Measurements from ENCODE around the gene SMC2.

The SMC2 gene

GRCh38 chr9:104093647-104094533 lies at the start of gene SMC2:
Gene SMC2, plus strand, starts transcription at chr9:104094309. Its CDS starts 1,076 bp downstream, at chr9:104095385.
- peak within 1 kb of the TSS; percentile 99 for H3K27ac Mint-ChIP-seq
- H3K27me3 Mint-ChIP-seq (ENCODE audit: low read depth) = peaks cover 3% of the 10 kb centered on the region
- peaks cover 39% of the 10 kb centered on the region for H3K4me1 Mint-ChIP-seq (ENCODE audit: low read depth)
- no peaks in the 10 kb centered on the region for H3K9me3 Mint-ChIP-seq
- H3K36me3 Mint-ChIP-seq (ENCODE audit: low read depth) = peaks cover 28% of the 10 kb centered on the region
- DNase-seq (ENCODE audit: low spot score) = peak; percentile 91
- H3K4me3 Mint-ChIP-seq = peak within 1 kb of the TSS; percentile 98

DNA sequence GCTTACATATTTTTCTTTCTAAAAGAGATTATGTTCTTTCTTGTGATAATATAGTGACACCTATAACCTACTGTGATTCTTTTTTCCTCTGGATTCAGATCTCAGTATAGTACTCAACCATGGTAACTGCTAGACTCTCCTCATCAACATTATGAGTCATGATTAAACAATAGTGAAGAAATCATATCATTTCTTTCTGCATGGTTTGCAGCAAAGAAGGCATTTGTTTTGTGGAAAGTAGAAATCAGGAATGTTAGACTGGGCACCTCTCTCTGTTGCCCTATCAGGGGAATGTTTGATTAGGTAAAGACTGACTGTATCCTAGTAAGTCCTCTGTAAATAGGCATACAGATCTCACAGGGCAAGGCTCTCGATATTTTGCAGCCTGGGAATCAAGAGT lies 25.6 kb upstream of the SMC2 start:
- Mint-ChIP-seq H3K36me3 (ENCODE audit: low read depth) (no peaks in the 10 kb centered on the region), H3K4me3 (no peak overlapping the region)

DNA sequence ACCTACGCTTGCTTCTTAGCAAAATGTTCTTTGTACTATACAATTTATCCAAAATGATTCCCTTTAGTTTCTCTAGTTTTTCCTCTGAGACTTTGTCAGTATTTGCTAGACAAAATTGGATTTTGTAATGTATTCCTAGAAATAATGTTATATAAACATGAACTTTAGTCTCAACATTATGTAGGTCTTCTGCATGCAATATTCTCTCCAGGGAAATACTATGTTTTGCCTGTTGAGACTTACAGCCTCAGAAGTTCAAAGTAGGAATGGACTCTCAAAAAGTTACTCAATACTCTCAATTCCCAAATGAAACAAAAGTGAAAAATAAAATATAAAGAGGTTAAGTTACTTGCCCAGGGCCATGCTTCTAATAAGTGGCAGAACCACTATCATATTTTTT lies 24.8 kb upstream of the SMC2 start:
- Mint-ChIP-seq H3K27ac (no peak overlapping the region), H3K36me3 (ENCODE audit: low read depth) (no peaks in the 10 kb centered on the region), H3K4me1 (ENCODE audit: low read depth) (no peaks in the 10 kb centered on the region), H3K9me3 (no peaks in the 10 kb centered on the region), H3K4me3 (no peak overlapping the region), H3K27me3 (ENCODE audit: low read depth) (no peaks in the 10 kb centered on the region)
- no peak for DNase-seq (ENCODE audit: low spot score)

More for the DNA sequence above, 25.6 kb upstream of the SMC2 start:
- Mint-ChIP-seq H3K27me3 (ENCODE audit: low read depth) (no peaks in the 10 kb centered on the region), H3K27ac (no peak overlapping the region), H3K4me1 (ENCODE audit: low read depth) (no peaks in the 10 kb centered on the region), H3K9me3 (no peaks in the 10 kb centered on the region)
- no peak for DNase-seq (ENCODE audit: low spot score)

GRCh38 chr9:104071589-104071988 lies 22.5 kb upstream of the SMC2 start:
- no peaks in the 10 kb centered on the region for H3K36me3 Mint-ChIP-seq (ENCODE audit: low read depth)
- H3K9me3 Mint-ChIP-seq = no peaks in the 10 kb centered on the region
- no peaks in the 10 kb centered on the region for H3K27me3 Mint-ChIP-seq (ENCODE audit: low read depth)
- H3K27ac Mint-ChIP-seq = no peak overlapping the region
- no peak for DNase-seq (ENCODE audit: low spot score)
- no peaks in the 10 kb centered on the region for H3K4me1 Mint-ChIP-seq (ENCODE audit: low read depth)
- no peak overlapping the region for H3K4me3 Mint-ChIP-seq

DNA sequence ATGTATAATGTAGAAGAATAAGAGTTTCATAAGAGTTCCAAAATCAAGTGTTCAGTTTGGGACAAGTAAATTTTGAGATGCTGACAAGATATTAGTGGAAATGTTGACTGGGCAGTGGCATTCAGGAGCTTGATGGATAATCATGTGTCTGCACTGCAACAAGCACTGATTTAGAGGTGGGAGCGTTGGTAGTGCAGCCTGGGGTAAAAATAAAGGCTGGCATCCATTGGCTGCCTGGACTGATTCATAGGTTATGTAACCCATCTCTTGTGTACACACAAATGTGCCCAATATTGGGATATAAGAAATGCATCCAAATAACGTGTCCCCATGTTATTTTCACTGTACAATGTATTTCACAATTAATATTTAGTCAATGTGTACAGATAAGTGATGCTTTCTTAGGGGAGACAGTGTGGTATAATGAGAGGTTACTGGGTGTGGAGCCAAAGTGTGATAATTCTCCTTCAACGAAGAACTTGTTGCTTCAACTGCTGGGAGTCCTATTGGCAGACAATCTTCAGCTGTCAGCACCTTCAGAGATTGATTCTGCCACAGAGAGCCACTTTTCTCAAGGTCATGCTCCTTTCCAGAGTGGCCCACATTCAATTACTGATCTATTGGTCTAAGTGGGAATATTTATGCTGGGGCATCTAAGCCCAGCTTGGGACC lies 20.9 kb upstream of the SMC2 start:
- Mint-ChIP-seq H3K27ac (no peak overlapping the region), H3K4me1 (ENCODE audit: low read depth) (no peaks in the 10 kb centered on the region), H3K27me3 (ENCODE audit: low read depth) (peaks cover 5% of the 10 kb centered on the region), H3K36me3 (ENCODE audit: low read depth) (no peaks in the 10 kb centered on the region), H3K9me3 (no peaks in the 10 kb centered on the region), H3K4me3 (no peak overlapping the region)
- DNase-seq (ENCODE audit: low spot score) = no peak

DNA sequence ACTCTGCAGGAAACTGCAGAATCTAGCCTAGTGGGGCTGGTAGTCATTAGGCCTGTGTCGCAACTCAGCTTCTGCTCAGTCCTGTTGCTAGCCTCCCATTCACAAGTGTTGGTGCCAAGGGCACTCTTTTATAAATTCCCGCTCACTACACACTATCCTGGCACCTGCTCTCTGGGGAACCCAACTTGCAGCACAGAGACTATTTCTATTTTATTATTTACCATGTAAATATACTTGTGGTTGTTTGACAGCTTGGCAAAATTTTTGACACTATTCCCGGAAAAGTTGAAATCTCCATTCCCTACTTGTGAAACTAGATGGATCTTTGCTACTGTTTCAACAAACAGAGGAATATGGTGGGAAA lies 20.4 kb upstream of the SMC2 start:
- Mint-ChIP-seq H3K36me3 (ENCODE audit: low read depth) (no peaks in the 10 kb centered on the region), H3K27ac (no peak overlapping the region), H3K27me3 (ENCODE audit: low read depth) (peaks cover 7% of the 10 kb centered on the region), H3K4me3 (no peak overlapping the region), H3K4me1 (ENCODE audit: low read depth) (no peaks in the 10 kb centered on the region), H3K9me3 (no peaks in the 10 kb centered on the region)
- DNase-seq (ENCODE audit: low spot score) = no peak

DNA sequence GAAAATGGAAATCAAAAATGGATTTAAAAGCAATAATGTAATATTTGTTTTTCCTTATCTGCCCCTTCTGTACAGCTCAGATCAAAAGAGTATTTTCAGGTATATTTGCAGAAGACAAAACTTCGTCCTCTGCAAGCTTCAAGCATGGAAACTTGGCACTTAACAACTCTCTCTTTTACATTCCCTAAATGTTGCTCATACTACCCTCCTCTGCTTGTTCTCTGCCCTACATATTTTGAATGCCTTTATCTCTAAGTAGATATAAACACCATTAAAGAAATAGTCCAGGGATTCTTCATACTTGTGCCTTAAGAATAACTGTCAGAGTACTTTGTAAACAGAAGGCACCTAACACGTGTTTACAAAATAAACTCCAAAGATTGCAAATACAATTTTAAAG lies 19.2 kb upstream of the SMC2 start:
- Mint-ChIP-seq H3K36me3 (ENCODE audit: low read depth) (no peaks in the 10 kb centered on the region), H3K9me3 (no peaks in the 10 kb centered on the region), H3K4me3 (no peak overlapping the region), H3K27ac (no peak overlapping the region), H3K4me1 (ENCODE audit: low read depth) (no peaks in the 10 kb centered on the region), H3K27me3 (ENCODE audit: low read depth) (peaks cover 7% of the 10 kb centered on the region)
- no peak for DNase-seq (ENCODE audit: low spot score)

GRCh38 chr9:104075801-104076753 lies 18.0 kb upstream of the SMC2 start:
- no peak for DNase-seq (ENCODE audit: low spot score)

DNA sequence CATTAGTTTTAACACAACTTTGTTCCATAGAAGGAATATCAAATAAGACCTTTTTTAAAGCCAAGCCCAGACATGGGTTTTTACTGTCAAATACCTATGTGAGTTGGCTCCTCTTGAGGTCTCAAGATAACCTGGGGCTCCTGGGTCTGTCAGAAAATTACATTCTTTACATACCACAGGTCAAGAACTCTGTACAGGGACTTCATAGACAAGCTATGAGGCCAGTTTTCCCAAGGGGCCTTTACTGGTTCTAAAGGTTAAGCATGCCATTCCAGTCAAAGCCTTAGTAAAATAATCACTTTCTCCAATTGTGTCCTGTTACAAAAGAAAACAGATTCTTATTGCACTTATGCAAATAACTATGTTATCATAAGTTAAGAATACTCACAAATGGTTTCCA lies 15.5 kb upstream of the SMC2 start:
- no peak overlapping the region for H3K4me3 Mint-ChIP-seq
- no peak overlapping the region for H3K27ac Mint-ChIP-seq
- peaks cover 1% of the 10 kb centered on the region for H3K36me3 Mint-ChIP-seq (ENCODE audit: low read depth)
- DNase-seq (ENCODE audit: low spot score) = no peak
- H3K9me3 Mint-ChIP-seq = peaks cover 14% of the 10 kb centered on the region
- peaks cover 7% of the 10 kb centered on the region for H3K27me3 Mint-ChIP-seq (ENCODE audit: low read depth)
- no peaks in the 10 kb centered on the region for H3K4me1 Mint-ChIP-seq (ENCODE audit: low read depth)

More at GRCh38 chr9:104075801-104076753, 18.0 kb upstream of the SMC2 start:
- Mint-ChIP-seq H3K36me3 (ENCODE audit: low read depth) (no peaks in the 10 kb centered on the region), H3K4me3 (no peak overlapping the region), H3K27me3 (ENCODE audit: low read depth) (peaks cover 7% of the 10 kb centered on the region), H3K27ac (no peak overlapping the region), H3K9me3 (peaks cover 1% of the 10 kb centered on the region), H3K4me1 (ENCODE audit: low read depth) (no peaks in the 10 kb centered on the region)

DNA sequence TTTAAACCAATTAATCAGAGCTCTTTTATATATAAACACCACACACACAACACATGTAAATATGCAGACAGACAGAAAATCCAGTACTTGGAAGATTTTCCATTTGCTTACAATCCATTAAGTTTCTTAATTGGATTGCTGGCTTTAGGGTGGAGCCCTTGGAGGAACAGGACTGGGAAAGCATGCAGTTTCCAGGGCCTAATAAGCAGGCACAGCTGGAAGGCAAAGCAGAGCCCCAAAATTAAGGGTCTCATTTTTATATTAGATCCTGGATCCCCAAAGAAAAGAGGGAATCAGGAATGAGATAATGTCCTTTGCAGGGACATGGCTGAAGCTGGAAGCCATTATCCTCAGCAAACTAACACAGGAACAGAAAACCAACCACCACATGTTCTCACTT lies 13.1 kb upstream of the SMC2 start:
- Mint-ChIP-seq H3K36me3 (ENCODE audit: low read depth) (peaks cover 1% of the 10 kb centered on the region), H3K4me3 (no peak overlapping the region), H3K4me1 (ENCODE audit: low read depth) (no peaks in the 10 kb centered on the region), H3K27ac (no peak overlapping the region), H3K9me3 (peaks cover 14% of the 10 kb centered on the region), H3K27me3 (ENCODE audit: low read depth) (peaks cover 8% of the 10 kb centered on the region)
- no peak for DNase-seq (ENCODE audit: low spot score)

GRCh38 chr9:104082168-104082567 lies 11.9 kb upstream of the SMC2 start:
- Mint-ChIP-seq H3K36me3 (ENCODE audit: low read depth) (peaks cover 1% of the 10 kb centered on the region), H3K4me3 (no peak overlapping the region), H3K27ac (no peak overlapping the region), H3K4me1 (ENCODE audit: low read depth) (no peaks in the 10 kb centered on the region), H3K9me3 (peaks cover 14% of the 10 kb centered on the region), H3K27me3 (ENCODE audit: low read depth) (peaks cover 11% of the 10 kb centered on the region)
- no peak for DNase-seq (ENCODE audit: low spot score)

- Mint-ChIP-seq H3K27ac (no peak overlapping the region), H3K36me3 (ENCODE audit: low read depth) (peaks cover 1% of the 10 kb centered on the region), H3K4me1 (ENCODE audit: low read depth) (peaks cover under 1% of the 10 kb centered on the region), H3K27me3 (ENCODE audit: low read depth) (peaks cover 18% of the 10 kb centered on the region), H3K9me3 (peaks cover 14% of the 10 kb centered on the region), H3K4me3 (no peak overlapping the region)
- DNase-seq (ENCODE audit: low spot score) = no peak
Measured at GRCh38 chr9:104085525-104085924, 8.6 kb upstream of the SMC2 start.

GRCh38 chr9:104087894-104088293 lies 6.2 kb upstream of the SMC2 start:
- H3K27me3 Mint-ChIP-seq (ENCODE audit: low read depth) = peaks cover 18% of the 10 kb centered on the region
- no peak for DNase-seq (ENCODE audit: low spot score)
- H3K4me1 Mint-ChIP-seq (ENCODE audit: low read depth) = peaks cover 14% of the 10 kb centered on the region
- no peak overlapping the region for H3K4me3 Mint-ChIP-seq
- no peaks in the 10 kb centered on the region for H3K36me3 Mint-ChIP-seq (ENCODE audit: low read depth)
- H3K27ac Mint-ChIP-seq = no peak overlapping the region
- no peaks in the 10 kb centered on the region for H3K9me3 Mint-ChIP-seq

All from T-helper 2 cell treated with Interferon-gamma antibody and Interleukin-4, amounts not matched to agents 5 μg/mL and 100 μg/mL, for 36 hours (primary cell).